GM18519 (cell line): ENCODE data around the gene C2CD4C.
"Not testable (repeated sequence)": the region's sequence is repeated elsewhere in the genome, so short reads cannot be mapped to it uniquely, and the experiment has no call there.

ENCODE experiments used
- ATAC-seq: cut with Tn5 transposase; IDR thresholded peaks from one replicate; pipeline ENCODE4 v1.9.1; 2021; ENCODE audit warnings: mild to moderate bottlenecking, moderate library complexity; ENCODE audit not compliant: unreplicated experiment, low FRiP score

The C2CD4C gene

GRCh38 chr19:370641-371330 is 38.2 kb downstream of the C2CD4C start:
- no peak for ATAC-seq

- ATAC-seq, result no peak
Observed at GRCh38 chr19:369876-370275, 39.1 kb downstream of the C2CD4C start.

GRCh38 chr19:369256-369655 is 39.7 kb downstream of the C2CD4C start:
- ATAC-seq, result no peak

- ATAC-seq, result no peak
Observed at GRCh38 chr19:368630-369024, 40.3 kb downstream of the C2CD4C start.

GRCh38 chr19:367963-368629 is 40.9 kb downstream of the C2CD4C start:
- no peak for ATAC-seq

GRCh38 chr19:367561-367960 is 41.4 kb downstream of the C2CD4C start:
- ATAC-seq, result no peak

GRCh38 chr19:366951-367350 is 42.0 kb downstream of the C2CD4C start:
- ATAC-seq, result no peak

- no peak for ATAC-seq
Observed at GRCh38 chr19:366205-366783, 42.7 kb downstream of the C2CD4C start.

- ATAC-seq, result no peak
Observed at GRCh38 chr19:364496-365287, 44.3 kb downstream of the C2CD4C start.

- no peak for ATAC-seq
Observed at GRCh38 chr19:362683-363082, 46.3 kb downstream of the C2CD4C start.

GRCh38 chr19:362154-362553 is 46.8 kb downstream of the C2CD4C start:
- no peak for ATAC-seq

GRCh38 chr19:359653-359925 is 49.4 kb downstream of the C2CD4C start:
- ATAC-seq, result no peak

GRCh38 chr19:355536-355935 is 53.4 kb downstream of the C2CD4C start:
- not testable (repeated sequence) for ATAC-seq
